HG03066 (cell line): ENCODE data around the gene CYP4F22.
"Not testable (repeated sequence)": the region's sequence is repeated elsewhere in the genome, so short reads cannot be mapped to it uniquely, and the experiment has no call there.

Source experiments
- ATAC-seq: cut with Tn5 transposase; IDR thresholded peaks from one replicate; pipeline ENCODE4 v1.9.1; 2021; ENCODE audit warnings: low read depth; ENCODE audit not compliant: unreplicated experiment

Gene CYP4F22

GRCh38 chr19:15533522-15533830, 25.2 kb downstream of the CYP4F22 start:
- ATAC-seq = not testable (repeated sequence)

DNA sequence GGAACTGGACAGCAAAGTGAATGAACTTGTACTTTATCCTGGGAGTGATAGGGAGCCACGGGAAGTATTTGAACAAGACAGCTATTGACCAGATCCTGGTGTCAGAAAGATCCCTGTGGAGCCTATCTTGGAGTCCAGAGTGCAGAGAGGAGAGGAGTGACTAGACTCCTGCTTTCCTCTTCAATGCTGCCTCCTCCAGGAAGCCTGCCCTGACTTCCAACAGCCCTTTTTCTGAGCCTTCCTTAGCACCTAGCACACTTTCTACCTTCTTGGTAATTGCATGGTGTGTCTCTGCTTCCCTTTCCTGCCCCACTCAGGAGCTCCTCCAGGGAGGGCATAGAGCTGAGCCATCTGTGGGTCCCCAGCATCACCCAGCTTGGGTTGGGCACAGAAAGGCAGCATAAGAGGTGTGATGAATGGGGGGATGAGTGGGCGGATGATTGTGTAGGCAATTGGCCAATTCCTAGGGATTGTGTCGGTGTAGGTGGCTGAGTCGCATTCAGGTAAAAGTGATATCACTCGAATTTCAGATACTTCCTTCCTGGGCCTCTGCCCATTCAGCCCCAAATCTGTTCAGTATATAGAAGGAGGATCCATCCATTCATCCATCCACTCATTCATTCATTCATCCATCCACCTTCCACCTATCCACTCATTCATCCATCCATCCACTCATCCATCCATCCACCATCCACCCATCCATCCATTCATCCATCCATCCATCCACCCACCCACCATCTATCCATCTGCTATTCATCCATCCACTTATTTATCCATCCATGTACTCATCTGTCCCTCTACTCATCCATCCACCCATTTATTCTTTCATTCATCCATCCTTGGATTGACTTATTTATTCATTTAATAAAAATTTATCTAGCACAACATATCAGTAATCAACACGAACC, 26.9 kb downstream of the CYP4F22 start:
- ATAC-seq = no peak

GRCh38 chr19:15536350-15536749, 28.0 kb downstream of the CYP4F22 start:
- ATAC-seq = no peak

DNA sequence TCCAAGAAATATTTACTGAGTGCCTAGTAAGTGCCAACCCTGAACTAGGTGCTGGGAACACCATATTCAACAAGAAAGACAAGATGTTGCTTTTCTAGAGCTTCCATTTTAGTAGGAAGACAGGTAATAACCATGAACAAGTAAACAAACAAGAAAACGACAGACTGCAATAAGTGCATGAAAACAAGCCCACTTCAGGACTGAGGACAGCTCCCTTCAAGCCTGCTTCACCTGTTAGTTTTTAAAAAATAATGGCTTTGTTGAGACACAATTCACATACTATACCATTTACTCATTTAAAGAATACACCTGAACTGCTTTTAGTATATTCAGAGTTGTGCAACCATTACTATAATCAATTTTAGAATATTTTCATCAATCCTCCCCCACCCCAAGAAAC, 30.4 kb downstream of the CYP4F22 start:
- no peak for ATAC-seq

DNA sequence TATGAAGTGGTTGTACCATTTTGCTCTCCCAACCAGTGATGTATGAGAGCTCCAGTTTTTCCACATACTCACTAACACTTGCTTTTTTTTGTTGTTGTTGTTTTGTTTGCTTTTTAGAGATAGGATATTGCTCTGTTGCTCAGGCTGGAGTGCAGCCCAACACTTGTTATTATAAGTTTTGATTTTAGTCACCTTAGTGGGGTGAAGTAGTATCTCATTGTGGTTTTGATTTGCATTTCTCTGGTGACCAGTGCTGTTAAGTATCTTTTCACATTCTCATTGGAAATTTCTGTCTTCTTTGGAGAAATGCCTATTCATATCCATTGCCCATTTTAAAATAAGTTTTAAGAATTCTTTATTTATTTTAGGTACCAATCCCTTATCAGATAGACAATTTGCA, 31.3 kb downstream of the CYP4F22 start:
- ATAC-seq = no peak

DNA sequence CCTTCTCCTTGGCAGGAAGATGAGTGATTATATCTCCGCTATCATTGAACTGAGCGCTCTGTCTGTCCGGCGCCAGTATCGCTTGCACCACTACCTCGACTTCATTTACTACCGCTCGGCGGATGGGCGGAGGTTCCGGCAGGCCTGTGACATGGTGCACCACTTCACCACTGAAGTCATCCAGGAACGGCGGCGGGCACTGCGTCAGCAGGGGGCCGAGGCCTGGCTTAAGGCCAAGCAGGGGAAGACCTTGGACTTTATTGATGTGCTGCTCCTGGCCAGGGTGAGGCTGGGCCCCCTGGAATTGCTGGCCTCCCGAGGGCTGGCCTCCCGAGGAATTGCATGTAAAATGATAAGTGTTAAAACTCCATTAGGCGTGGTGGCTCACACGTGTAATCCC, 32.1 kb downstream of the CYP4F22 start:
- no peak for ATAC-seq

DNA sequence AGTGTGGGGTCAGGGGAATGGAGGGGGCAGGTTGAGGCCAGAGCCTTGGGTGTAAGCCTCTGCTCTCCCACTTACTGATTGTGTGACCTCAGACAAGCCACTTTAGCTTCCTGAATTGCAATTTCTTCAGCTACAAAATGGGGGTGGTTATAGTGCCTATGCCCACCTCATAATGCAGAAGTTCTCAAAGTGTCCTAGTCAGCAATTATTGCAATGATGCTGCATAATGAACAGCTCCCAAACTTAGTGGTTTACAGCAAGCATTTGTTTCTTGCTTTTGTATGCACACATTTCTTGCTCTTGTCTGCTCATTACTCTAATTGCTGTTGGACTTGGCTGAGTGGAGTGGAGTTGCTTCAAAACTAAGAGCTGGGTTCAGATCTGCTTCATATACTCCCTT, 36.0 kb downstream of the CYP4F22 start:
- ATAC-seq = no peak

GRCh38 chr19:15544970-15545369, 36.6 kb downstream of the CYP4F22 start:
- ATAC-seq = no peak

DNA sequence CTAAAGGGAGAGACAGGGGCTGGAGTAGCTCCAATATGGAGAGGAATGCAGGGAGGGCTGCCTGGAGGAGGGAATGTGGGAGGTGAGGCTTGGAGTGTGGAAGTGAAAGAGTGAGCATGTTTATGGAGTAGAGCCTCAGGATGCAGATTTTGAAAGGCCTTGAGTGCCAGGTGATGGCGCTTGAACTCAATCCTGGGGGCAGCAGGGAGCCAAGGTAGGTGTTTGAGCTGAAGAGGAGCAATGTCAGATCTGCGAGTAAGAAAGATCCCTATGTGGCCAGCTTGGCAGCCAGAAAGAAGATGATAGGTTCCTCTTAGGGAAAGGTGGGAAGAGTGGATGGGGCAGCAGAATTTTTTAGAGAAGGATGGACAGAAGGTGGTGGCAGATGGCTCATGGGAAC, 40.3 kb downstream of the CYP4F22 start:
- ATAC-seq = no peak

DNA sequence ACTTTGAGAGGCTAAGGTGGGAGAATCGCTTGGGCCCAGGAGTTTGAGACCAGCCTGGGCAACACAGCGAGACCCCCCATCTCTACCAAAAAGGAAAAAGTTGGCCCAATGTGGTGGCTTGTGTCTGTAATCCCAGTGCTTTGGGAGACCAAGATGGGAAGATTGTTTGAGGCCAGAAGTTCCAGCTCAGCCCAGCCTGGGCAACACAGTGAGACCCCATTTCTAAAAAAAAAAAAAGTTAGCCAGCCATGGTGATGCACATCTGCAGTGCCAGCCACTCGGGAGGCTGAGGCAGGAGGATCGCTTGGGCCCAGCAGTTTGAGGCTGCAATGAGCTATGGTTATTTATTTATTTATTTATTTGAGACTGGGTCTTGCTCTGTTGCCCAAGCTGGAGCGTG, 41.3 kb downstream of the CYP4F22 start:
- ATAC-seq = no peak

- no peak for ATAC-seq
Measured at GRCh38 chr19:15550273-15550672, 41.9 kb downstream of the CYP4F22 start.

GRCh38 chr19:15550929-15551292, 42.6 kb downstream of the CYP4F22 start:
- no peak for ATAC-seq

DNA sequence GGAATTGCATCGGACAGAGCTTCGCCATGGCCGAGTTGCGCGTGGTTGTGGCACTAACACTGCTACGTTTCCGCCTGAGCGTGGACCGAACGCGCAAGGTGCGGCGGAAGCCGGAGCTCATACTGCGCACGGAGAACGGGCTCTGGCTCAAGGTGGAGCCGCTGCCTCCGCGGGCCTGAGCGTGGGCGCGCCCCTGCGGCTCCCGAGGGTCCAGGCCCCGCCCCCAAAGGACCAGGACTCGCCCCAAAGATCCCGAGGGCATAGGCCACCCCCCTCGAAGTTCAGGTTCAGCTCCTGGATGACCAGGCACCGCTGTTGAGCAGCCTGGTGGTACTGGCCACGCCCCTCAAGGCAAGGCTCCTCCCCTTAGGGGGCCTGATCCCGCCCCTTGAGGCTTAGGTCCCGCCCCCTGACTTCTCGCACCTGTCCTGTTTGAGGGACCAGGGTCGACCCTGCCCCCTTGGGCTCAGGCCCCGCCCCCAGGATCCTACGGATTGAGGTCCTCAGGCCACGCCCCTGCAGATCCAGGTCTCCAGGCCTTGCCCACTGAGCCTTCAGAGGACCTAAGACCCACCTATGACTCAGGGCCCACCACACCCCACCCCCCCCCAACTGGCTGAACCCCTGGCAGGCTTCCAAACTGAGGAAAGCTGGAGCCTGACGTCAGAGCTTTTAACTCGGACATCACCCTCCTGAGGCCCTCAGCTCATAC, 43.1 kb downstream of the CYP4F22 start:
- ATAC-seq = no peak

DNA sequence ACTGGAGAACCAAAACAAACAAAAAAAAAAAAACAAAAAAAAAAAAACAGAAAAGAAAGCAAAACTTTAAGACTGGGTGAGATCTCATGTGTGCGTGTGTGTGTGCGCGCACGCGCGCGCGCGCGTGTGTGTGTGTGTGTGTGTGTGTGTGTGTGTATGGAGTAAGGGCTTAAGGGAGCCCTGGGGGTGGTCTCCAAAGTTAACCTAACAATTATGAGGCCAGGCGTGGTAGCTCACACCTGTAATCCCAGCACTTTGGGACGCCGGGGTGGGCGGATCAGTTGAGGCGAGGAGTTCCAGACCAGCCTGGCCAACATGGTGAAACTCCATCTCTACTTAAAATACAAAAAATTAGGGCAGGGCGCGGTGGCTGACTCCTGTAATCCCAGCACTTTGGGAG, 46.7 kb downstream of the CYP4F22 start:
- ATAC-seq = no peak

GRCh38 chr19:15555759-15556633, 47.7 kb downstream of the CYP4F22 start:
- ATAC-seq = peak; percentile 65

DNA sequence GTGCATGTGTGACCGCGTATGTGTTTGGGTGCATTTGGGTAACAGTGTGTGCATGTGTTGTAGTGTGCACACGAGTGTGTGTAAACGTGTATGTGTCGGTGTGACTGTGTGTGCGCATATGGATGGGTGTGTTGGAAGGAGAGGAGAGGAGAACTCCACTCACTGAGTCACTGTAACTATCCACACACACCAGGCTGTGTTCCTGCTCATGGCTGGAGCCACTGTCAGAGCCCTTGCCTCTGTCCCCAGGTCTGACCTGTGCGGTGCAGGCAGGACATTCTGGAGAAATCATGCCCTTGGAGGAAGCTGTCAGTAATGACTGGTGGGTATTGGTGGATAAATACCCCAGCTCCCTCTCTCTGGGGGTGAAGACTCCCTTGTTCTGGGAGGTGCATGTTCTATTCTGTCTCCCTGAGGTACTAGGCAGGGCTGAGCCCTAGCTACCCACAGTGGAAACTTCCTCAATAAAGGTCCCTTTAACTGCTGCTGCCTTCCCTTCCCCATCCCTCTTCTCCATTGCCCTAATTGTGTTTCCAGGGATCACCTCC, 48.4 kb downstream of the CYP4F22 start:
- ATAC-seq = no peak

- no peak for ATAC-seq
Measured at GRCh38 chr19:15557223-15557622, 48.9 kb downstream of the CYP4F22 start.

DNA sequence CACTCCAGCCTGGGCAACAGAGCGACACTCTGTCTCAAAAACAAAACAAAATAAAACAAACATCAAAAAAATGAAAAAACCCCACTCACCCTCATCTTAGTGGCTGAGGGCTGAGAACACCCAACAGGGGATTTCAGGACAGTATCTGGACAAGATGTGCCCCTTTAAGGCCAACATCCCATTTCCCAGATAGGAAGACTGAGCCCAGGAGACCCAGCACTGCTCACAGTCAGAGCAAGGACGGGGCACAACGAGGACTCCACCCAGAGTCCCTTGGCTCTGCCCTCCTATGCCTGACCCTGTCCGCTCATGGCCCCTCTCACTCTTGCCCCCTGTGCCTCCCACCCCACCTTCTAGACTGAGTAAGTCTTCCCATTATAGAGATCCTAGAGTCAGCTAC, 53.8 kb downstream of the CYP4F22 start:
- ATAC-seq = no peak

- ATAC-seq = no peak
Measured at GRCh38 chr19:15562861-15563260, 54.5 kb downstream of the CYP4F22 start.

- ATAC-seq = no peak
Measured at GRCh38 chr19:15563325-15563794, 55.0 kb downstream of the CYP4F22 start.

DNA sequence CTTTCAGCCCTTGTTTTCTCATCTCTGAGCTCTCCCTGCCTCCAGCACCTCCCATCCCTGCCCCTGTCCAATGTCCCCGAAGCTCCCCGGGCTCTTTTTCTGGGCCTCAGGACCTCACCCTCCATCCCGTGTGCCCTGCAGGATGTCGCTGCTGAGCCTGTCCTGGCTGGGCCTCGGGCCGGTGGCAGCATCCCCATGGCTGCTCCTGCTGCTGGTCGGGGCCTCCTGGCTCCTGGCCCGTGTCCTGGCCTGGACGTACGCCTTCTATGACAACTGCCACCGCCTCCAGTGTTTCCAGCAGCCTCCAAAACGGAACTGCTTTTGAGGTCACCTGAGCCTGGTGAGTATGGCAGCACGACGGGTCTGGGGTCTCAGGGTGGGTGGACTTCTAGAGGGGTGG, 55.6 kb downstream of the CYP4F22 start:
- no peak for ATAC-seq
